Putamen (tissue), 1 donor: ENCODE data around the gene PPP1R36.
A peak's percentile ranks its signal among the peaks of the same experiment; 100 is the strongest.
"Not testable (repeated sequence)": the region's sequence is repeated elsewhere in the genome, so short reads cannot be mapped to it uniquely, and the experiment has no call there.

ENCODE experiments used
- DNase-seq: peaks from one replicate; pipeline ENCODE4 v3.0.0-alpha.2; 2016; ENCODE audit warnings: low spot score

The PPP1R36 gene

DNA sequence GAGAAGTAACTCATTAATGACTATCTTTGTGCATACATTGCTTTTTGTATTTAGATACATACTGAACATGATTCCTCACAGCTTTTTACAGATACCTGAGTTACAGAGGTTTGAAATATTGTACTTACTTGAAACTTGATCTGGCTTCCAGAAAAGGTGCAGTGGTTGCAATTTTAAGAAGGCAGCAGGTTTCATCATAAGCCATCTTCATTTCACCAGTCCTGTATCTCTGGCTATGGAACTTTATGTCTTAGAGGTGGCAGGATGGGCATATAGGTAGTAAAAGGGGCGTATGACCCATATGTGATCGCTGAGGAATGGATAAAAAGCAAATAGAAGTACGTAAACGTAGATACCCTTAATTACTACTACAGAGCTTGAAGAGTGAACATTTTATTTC, 31.5 kb upstream of the PPP1R36 start:
- no peak for DNase-seq

DNA sequence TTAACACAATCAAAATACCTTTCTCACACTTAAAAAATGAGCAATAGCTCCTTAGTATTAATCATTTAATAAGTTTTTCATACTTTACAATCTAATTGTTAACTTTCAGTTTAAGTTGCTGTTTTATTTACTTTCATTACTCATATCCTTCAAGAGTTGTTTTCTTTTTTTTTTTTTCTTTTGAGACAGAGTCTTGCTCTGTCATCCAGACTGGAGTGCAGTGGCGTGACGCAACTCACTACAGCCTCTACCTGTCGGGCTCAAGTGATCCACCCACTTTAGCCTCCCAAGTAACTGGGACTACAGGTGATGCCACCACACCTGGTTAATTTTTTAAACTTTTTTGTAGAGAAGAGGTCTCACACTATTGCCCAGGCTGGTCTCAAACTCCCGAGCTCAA, 29.1 kb upstream of the PPP1R36 start:
- no peak for DNase-seq

DNA sequence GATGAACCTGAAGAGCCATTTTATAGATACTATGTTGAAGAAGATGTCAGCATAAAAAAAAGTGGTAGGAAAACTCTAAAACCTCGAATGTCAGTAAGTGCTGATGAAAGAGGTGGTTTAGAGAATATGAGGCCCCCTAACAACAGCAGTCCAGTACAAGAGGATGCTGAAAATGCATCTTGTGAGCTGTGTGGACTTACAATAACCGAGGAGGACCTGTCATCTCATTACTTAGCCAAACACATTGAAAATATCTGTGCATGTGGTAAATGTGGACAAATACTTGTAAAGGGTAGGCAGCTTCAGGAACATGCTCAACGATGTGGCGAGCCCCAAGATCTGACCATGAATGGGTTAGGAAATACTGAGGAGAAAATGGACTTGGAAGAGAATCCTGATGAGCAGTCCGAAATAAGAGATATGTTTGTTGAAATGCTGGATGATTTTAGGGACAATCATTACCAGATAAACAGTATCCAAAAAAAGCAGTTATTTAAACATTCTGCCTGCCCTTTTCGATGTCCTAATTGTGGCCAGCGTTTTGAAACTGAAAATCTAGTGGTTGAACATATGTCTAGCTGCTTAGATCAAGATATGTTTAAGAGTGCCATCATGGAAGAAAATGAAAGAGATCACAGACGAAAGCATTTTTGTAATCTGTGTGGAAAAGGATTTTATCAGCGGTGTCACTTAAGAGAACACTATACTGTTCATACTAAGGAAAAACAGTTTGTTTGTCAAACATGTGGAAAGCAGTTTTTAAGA, 27.0 kb upstream of the PPP1R36 start:
- DNase-seq, result no peak

DNA sequence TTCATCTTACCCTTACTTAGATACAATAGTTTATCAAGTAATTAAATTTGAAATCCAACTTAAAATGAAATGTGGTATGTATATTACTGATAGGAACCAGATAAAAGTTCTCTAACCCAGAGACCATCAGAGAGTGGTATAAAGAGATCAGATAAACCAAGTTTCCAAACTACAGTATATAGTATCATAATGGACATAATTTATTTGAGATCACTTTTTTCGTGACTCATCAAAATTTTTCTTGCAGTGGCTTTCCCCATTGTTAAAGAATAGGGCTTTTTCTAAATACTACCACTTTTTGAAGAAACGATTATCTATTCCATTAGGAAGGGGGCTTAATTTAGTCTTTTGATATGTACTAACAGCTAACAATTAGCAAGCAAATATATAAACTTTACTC, 24.4 kb upstream of the PPP1R36 start:
- no peak for DNase-seq

DNA sequence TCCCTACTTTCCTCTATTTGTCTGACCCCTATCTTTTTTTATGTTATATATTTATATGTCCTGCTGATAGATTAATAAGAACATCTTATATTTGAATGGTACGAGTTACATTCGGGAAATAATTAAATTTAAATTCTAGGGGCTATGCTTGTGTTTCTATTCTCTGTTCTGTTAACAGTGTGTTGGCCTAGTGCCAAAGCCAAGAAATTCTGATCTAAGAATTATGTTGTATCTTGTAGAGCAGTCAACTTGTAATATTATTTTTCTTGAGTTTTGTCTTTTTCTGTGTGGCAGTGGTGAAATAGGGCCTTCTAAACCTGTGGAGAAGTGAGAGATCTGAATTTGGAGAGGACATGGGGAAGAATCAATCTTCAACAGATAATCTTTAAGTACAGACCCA, 18.2 kb upstream of the PPP1R36 start:
- no peak for DNase-seq

DNA sequence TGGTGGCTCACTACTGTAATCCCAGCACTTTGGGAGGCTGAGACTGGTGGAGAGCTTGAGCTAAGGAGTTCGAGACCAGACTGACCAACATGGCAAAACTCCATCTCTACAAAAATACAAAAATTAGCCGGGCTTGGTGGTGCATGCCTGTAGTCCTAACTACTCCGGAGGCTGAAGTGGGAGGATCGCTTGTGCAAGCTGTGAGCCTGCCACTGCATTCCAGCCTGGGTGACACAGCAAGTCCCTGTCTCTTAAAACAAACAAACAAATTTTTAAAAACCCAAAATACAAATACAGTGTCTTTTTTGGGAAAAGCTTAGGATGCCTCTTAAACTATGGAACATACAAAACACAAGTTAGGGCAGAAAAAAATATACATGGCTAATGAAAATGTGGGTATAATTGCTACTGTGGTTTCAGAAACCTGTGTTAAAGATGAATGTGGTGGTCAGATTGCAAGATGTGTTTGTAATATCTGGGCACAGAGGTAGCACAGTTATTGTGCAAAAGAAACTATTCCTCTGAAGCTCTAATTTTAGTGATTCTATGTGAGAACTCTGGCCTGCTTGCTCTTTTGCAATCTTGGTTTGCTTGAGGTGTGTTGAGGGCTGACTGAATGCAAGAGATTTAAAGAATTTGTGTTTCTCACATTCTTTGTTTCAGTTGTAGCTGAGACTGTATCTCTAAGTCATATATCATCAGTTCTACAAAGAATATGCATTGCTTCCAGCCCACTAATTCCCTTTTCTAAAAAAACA, 13.1 kb upstream of the PPP1R36 start:
- no peak for DNase-seq

DNA sequence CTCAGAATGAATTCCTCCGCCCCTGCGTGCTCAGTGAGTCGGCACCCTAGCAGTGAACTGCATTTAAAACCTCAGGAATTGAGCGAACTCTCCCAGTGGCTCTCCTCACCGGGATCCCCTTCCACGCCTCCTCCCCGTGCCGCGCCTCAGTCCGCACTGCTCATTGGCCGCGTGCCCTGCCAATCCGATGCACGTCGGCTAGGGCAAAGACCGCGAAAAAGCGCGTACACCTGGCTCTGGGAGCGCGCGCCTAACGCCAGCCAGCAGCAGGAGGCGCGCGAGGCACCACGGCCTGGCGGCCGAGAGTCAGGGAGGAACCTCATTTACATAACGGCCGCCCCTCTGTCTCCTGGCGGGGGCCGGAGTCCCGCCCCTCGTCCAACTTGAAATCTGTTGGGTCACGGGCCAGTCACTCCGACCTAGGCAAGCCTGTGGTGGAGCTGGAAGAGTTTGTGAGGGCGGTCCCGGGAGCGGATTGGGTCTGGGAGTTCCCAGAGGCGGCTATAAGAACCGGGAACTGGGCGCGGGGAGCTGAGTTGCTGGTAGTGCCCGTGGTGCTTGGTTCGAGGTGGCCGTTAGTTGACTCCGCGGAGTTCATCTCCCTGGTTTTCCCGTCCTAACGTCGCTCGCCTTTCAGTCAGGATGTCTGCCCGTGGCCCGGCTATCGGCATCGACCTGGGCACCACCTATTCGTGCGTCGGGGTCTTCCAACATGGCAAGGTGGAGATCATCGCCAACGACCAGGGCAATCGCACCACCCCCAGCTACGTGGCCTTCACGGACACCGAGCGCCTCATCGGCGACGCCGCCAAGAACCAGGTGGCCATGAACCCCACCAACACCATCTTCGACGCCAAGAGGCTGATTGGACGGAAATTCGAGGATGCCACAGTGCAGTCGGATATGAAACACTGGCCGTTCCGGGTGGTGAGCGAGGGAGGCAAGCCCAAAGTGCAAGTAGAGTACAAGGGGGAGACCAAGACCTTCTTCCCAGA, 9.3 kb upstream of the PPP1R36 start, which contains the start of gene HSPA2:
Gene HSPA2 (plus strand): TSS at position 534 of the 995 bp plus-strand sequence. CDS start 109 bp downstream, at position 643.
- DNase-seq, result peak; percentile 99

DNA sequence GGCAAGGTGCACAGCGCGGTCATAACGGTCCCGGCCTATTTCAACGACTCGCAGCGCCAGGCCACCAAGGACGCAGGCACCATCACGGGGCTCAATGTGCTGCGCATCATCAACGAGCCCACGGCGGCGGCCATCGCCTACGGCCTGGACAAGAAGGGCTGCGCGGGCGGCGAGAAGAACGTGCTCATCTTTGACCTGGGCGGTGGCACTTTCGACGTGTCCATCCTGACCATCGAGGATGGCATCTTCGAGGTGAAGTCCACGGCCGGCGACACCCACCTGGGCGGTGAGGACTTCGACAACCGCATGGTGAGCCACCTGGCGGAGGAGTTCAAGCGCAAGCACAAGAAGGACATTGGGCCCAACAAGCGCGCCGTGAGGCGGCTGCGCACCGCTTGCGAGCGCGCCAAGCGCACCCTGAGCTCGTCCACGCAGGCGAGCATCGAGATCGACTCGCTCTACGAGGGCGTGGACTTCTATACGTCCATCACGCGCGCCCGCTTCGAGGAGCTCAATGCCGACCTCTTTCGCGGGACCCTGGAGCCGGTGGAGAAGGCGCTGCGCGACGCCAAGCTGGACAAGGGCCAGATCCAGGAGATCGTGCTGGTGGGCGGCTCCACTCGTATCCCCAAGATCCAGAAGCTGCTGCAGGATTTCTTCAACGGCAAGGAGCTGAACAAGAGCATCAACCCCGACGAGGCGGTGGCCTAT, 8.3 kb upstream of the PPP1R36 start:
- DNase-seq, result no peak

DNA sequence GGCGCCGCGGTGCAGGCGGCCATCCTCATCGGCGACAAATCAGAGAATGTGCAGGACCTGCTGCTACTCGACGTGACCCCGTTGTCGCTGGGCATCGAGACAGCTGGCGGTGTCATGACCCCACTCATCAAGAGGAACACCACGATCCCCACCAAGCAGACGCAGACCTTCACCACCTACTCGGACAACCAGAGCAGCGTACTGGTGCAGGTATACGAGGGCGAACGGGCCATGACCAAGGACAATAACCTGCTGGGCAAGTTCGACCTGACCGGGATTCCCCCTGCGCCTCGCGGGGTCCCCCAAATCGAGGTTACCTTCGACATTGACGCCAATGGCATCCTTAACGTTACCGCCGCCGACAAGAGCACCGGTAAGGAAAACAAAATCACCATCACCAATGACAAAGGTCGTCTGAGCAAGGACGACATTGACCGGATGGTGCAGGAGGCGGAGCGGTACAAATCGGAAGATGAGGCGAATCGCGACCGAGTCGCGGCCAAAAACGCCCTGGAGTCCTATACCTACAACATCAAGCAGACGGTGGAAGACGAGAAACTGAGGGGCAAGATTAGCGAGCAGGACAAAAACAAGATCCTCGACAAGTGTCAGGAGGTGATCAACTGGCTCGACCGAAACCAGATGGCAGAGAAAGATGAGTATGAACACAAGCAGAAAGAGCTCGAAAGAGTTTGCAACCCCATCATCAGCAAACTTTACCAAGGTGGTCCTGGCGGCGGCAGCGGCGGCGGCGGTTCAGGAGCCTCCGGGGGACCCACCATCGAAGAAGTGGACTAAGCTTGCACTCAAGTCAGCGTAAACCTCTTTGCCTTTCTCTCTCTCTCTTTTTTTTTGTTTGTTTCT, 7.6 kb upstream of the PPP1R36 start:
- no peak for DNase-seq

DNA sequence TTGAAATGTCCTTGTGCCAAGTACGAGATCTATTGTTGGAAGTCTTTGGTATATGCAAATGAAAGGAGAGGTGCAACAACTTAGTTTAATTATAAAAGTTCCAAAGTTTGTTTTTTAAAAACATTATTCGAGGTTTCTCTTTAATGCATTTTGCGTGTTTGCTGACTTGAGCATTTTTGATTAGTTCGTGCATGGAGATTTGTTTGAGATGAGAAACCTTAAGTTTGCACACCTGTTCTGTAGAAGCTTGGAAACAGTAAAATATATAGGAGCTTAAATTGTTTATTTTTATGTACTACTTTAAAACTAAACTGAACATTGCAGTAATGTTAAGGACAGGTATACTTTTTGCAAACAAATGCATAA, 6.9 kb upstream of the PPP1R36 start:
- DNase-seq, result no peak

DNA sequence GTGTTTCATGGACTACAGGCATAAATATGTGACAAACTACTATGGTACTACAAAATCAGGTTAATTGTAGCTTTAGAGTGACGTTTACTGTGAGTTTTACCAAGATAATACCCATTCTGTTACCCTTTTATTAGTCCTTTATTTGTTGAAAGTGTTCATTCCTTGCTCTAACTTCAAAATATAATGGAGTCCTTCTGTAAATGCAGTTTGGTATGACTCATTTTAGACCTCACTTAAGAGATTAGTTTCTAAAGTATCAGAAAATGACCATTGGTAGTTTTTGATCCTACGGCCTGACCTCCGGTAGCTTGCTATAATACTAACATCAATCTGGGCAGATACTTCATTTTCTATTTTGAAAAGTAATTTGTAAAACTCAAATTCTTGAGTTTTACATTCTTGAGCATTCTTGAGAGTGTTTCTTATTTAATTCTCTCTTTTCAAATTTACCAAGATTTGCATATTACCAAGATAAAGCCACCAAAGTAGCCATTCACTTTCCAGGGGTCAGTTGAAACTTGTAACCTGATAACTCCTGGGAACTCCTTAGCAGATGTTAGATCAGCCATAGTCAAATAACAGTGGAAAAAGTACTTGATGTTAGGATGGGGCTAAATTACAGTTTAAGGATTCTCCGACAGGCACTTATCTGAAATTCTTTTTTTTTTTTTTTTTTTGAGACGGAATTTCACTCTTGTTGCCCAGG, 5.0 kb upstream of the PPP1R36 start:
- no peak for DNase-seq

DNA sequence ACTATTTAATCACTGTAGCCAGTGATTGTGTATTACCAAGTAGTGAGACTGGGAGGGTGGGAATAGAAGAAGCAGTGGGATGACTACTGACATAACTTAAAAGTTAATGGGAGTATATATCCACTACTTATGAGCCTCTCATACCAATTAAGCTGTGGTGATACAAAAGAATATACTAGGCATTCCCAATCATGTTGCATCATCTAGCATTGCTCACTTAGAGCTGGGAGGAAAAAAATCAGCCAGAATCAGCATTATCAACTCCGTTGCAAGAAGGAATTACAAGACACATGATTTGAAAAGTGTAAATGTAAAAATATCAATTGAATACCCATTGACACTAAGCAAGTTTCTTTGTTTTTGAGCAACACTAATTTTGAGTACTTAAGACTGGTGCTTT, 745 bp upstream of the PPP1R36 start:
- DNase-seq, result no peak

DNA sequence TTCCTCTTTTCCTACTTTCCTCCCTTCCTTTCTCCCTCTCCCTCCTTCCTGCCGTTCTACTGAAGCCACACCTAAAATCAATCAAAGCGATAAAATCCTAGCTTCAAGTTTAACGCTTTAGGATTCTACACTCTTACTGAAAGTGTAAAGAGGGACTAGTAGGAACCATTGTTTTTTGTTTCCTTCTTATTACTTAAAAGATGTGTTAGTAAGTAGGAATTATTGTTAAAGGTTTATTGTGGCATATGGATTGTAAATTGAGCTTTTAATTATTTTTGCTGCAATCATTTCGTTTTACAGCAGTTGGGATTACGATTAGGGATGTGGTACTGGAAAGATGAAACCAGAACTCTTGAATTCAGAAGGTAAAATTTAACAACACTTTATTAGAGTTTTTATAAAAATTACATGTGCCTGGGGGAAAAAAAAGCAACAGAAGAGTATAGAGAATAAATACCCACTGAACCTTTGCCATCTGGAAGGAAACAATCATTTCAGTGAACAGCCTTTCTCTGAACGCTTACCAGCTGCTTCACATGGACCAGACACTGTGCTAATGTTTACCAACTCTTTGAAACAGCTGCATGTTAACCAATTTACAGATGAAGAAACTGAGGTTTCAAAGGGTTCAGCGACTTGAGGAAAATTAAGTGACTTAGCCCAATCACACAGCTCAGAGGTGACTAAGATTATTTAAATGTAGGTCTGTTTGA, 1.0 kb downstream of the PPP1R36 start:
- no peak for DNase-seq

DNA sequence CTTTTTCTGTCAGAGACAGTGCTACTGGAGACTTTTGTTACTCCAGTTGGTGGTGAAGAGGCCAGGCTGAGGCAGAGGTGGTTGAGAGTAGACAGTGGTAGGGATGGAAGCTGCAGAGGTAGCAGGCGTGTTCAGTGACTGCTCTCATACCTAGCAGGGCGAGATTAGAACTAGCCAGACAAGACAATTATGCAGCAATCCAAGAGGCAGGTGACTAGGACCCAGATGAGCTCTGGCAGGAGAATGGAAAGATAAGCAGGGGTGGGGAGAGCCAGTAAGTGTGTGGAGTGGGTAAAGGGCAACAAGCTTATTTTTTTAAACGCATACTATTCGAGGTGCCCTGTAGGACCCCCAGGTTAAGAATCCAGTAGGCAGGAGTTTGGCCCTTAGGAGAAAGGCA, 4.8 kb downstream of the PPP1R36 start:
- no peak for DNase-seq

DNA sequence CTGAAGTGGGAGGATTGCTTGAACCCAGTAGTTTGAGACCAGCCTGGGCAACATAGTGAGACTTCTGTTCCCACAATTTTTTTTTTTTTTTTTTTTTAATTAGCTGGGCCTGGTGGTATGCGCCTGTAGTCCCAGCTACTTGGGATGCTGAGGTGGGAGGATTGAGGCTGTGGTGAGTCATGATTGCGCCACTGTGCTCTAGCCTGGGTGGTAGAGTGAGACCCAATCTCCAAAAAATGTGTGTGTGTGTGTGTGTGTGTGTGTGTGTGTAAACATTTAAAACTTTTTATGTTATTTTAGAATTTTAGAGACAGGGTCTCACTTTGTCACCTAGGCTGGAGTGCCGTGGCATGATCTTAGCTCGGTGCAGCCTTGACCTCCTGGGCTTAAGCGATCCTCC, 6.8 kb downstream of the PPP1R36 start:
- no peak for DNase-seq

DNA sequence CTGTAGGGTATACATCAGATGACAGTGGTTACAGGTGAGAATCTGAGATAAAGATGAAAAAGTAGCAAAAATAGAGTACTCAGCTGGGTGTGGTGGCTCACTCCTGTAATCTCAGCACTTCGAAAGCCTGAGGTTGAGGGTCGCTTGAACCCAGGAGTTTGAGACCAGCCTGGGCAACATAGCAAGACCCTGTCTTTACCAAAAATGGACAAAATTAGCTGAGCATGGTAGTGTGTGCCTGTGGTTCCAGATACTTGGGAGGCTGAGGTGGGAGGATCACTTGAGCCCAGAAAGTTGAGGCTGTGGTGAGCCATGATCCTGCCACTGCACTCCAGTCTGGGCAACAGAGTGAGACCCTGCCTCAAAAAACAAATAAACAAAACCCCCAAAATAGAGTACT, 8.5 kb downstream of the PPP1R36 start:
- DNase-seq, result not testable (repeated sequence)

DNA sequence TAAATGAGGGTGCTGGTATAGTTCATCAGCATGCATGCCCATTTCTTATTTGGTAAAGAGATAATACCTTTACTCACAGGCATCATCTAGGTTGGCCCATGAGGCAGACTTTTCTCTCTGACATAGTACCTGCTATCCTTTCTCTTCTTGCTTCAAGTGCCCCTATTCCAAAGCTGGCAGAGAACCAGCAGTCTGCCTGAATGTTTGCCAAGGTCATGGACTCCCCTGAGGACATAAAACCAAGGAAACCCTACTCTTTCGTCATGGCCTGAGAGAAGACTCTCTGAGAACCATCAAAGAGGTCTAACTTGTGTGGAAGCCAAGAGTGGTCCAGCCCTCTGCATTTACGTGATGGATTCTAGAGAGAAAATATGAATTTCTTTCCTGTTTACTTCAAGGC, 11.9 kb downstream of the PPP1R36 start:
- DNase-seq, result no peak

DNA sequence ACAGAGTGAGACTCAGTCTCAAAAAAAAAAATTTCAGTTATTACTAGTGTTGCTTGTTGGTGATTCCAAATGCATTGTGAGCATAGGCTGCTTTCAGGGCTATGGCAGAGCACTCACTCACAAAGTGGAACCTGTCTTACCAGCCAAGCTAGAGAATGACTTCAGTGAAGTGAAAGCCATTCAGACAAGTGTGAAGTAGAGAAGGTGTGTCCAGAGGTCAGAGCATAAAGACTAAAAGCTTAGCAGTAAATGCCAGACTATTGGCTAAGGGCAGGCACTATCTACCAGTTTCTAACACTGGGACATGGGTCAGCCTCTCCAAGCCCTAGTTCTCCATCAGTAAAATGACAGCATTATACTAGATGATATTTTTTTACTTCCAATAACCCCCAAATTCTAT, 12.7 kb downstream of the PPP1R36 start:
- DNase-seq, result no peak

DNA sequence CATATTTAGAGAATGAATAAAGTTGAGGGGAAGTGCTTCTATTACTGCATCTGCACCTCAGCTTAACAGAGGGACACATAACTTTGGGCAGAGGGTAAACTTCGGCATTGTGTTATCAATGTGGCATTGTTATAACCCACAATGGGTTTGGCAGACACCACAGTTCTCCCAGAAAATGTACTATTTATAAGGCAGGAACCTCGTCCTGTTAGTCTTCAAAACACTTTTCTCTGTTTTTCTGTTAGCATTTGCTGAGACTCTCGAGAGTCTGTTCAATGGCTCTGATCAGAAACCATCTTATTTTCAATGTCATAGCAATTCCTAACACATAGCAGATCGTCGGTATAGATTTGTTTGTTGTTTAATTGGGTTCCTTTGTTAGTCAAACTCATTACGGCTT, 13.9 kb downstream of the PPP1R36 start:
- DNase-seq, result peak; percentile 62
